Ectodermal cell (in vitro differentiated cells): Measurements from ENCODE around the gene UQCRQ.

ENCODE experiments used
- H3K27ac ChIP-seq: 2 replicates; pipeline ENCODE4 v1.7.0; 2013; ENCODE audit warnings: mild to moderate bottlenecking, low read depth, low read length; ENCODE audit not compliant: insufficient read depth, poor library complexity, severe bottlenecking
- H3K27me3 ChIP-seq: 2 replicates; pipeline ENCODE4 v1.7.0; 2013; ENCODE audit warnings: mild to moderate bottlenecking, low read length; ENCODE audit not compliant: insufficient read depth, control insufficient read depth, poor library complexity, severe bottlenecking
- H3K36me3 ChIP-seq: one replicate; pipeline ENCODE4 v1.7.0; 2013; ENCODE audit warnings: low read length; ENCODE audit not compliant: control insufficient read depth, insufficient read depth
- H3K4me1 ChIP-seq: one replicate; pipeline ENCODE4 v1.7.0; 2013; ENCODE audit warnings: low read length; ENCODE audit not compliant: control insufficient read depth, insufficient read depth
- H3K4me3 ChIP-seq: 2 replicates; pipeline ENCODE4 v1.7.0; 2013; ENCODE audit warnings: low read depth, low read length, control low read depth; ENCODE audit not compliant: insufficient read depth
- H3K9me3 ChIP-seq: 2 replicates; pipeline ENCODE4 v1.7.0; 2013; ENCODE audit warnings: mild to moderate bottlenecking, low read length, moderate library complexity; ENCODE audit not compliant: control insufficient read depth
- WGBS, 2 experiments: methylation state at CpG; one replicate each; pipeline ENCODE4 v1.1.7; 2013; ENCODE audit warnings: missing lambda C conversion rate in 2 of 2; 5-methylcytosine and 5-hydroxymethylcytosine counted together

The UQCRQ gene

DNA sequence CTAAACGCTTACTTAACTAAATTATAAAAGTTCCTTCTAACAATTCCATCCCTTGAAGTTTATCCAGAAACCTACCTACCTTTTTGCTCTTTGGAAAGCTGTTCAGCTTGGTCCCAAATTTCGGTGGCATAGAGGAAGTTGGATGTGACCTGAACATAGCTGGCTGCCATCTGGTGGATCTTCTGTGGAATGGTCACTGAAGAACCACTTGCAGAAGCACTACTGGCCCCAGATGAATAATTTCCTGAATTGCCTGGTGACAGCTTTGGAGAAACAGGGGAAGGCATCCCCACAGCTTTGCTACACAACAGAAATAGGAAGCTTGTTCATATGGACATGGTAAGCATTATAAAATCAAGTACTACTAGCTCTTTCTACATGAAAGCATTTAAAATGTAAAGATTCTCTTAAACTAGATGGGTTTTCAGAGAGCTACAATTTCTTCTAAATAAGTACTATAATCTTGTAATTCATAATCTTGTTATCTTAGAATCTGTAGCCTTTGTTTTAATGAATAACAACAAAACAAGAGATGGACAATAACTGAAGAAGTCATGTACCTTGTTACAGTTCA lies 16.9 kb downstream of the UQCRQ start:
- H3K36me3 ChIP-seq, result peaks cover 44% of the 10 kb centered on the region

DNA sequence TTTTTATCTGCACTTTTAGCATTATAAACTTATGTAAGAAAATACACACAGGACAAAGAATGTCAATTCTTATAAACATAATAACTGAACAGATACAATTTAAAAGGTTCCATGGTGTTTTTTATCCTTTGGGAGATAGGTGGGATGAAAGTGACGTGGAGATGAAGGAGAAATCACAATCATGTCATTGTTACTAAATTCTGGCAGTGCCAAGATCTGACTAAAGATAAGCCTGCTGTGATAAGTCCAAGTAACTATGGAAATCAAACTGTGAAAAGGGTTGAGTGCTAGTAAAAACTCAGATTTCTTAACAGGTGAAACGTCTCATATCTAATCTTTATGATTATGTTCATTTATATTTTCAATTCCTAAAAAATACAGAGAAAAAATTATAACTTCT lies 18.1 kb downstream of the UQCRQ start:
- H3K4me1 ChIP-seq, result no peaks in the 10 kb centered on the region
- peaks cover 40% of the 10 kb centered on the region for H3K36me3 ChIP-seq
- no peaks in the 10 kb centered on the region for H3K27me3 ChIP-seq
- 100% methylated on average over 1 of the region's 2 CpGs for WGBS, 2 experiments
- no peak overlapping the region for H3K27ac ChIP-seq
- no peak overlapping the region for H3K4me3 ChIP-seq
- no peaks in the 10 kb centered on the region for H3K9me3 ChIP-seq

More for the DNA sequence above, 16.9 kb downstream of the UQCRQ start:
- Histone ChIP-seq H3K27ac (no peak overlapping the region), H3K27me3 (no peaks in the 10 kb centered on the region), H3K4me3 (no peak overlapping the region), H3K4me1 (no peaks in the 10 kb centered on the region), H3K9me3 (no peaks in the 10 kb centered on the region)
- 82 to 84% methylated on average over 2 of the region's 2 CpGs for WGBS, 2 experiments

DNA sequence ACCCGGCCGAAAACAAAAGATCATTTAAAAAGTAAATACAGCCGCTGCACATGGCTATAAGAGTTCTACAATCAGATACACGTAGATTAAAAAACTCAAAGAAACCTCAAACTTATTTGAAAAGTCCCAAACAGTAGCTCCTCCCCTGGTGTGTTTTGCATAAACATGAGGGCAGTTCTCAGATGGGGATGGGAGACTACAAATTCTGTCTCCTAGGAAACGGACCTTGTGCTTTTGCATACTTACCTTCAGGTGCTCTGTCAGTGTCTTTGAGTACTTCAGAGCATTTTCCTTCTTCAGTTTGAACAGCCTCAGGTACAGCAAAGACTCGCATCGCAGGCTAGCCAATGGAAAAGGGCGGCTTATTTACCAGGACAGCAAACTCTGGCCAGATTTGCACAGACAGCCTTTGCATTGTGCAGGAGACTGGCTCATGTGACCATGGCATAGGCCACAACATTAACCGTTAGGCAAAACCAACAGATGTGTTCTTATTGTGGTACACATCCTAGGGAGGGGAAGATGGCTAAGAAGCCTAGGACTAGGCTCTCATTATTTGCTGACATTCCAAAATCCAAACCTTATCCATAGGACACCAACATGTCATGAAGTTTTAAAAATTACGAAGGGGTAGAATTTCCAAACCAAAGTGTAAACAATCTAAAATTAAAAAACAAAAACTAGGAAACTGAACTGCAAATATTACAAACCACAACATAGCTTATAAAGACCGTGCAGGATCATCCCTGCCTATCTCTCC lies 19.8 kb downstream of the UQCRQ start:
- H3K27me3 ChIP-seq, result no peaks in the 10 kb centered on the region
- no peak overlapping the region for H3K4me3 ChIP-seq
- no peaks in the 10 kb centered on the region for H3K9me3 ChIP-seq
- H3K36me3 ChIP-seq, result peaks cover 26% of the 10 kb centered on the region
- H3K27ac ChIP-seq, result no peak overlapping the region
- H3K4me1 ChIP-seq, result no peaks in the 10 kb centered on the region
- 95 to 96% methylated on average over 11 of the region's 11 CpGs for WGBS, 2 experiments

DNA sequence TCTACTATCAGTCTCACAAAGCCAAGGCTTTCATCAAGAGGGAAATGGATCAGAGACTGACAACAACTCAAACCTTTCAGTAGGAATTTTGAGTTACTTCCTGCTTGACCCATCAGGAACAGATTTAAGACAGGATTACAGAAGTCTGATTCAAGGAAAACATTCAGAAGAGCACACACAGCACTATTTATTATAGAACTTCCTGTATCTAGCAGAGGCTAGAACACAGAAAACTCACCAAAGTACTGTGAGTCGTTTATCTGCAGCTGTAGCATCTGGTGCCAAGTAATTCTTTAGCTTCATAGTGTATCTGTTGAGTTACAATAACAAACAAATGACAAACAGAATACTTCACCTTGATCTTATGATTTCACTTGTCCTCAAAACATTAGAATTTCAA lies 20.8 kb downstream of the UQCRQ start:
- H3K4me1 ChIP-seq, result no peaks in the 10 kb centered on the region
- no peak overlapping the region for H3K4me3 ChIP-seq
- peaks cover 24% of the 10 kb centered on the region for H3K36me3 ChIP-seq
- H3K27ac ChIP-seq, result no peak overlapping the region
- no peaks in the 10 kb centered on the region for H3K27me3 ChIP-seq
- H3K9me3 ChIP-seq, result no peaks in the 10 kb centered on the region
- WGBS, 2 experiments, result 90 to 100% methylated on average over 1 of the region's 1 CpG

DNA sequence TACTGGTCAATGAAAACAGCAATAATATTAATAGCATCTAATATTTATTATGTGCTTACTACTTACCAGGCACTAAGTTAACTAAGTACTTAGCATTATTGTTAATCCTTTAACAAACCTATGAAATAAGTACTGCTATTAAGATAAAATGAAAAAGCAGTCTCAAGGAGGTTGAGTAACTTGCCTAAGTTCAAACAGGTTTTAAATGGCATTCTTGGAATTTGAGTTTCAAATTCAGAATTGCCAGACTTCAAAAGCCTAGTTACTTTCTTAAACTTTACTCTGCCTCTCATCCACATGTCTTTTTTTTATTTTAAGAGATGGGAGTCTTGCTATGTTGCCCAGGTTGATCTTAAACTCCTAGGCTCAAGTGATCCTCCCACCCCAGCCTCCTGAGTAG lies 23.1 kb downstream of the UQCRQ start:
- H3K36me3 ChIP-seq, result peaks cover 29% of the 10 kb centered on the region

DNA sequence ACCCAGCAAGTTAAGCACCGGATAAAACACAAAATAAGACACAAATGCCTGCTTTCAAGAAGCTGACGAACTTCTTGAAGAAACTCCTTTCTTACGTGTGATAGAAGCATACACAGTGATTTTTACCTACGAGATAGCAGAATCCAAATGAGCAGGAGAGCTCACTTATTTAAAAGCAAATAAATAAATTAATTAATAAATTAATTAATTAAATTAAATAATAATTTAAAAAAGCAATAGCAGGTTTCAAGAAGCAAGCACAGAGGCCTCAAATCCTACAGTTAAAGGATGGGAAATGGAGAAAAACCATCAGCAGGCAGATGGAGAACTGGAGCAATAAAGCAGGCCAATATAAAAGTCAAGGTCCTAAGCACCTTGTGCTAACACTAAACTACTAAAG lies 24.4 kb downstream of the UQCRQ start:
- Histone ChIP-seq H3K9me3 (no peaks in the 10 kb centered on the region), H3K4me1 (no peaks in the 10 kb centered on the region), H3K36me3 (peaks cover 42% of the 10 kb centered on the region), H3K4me3 (no peak overlapping the region), H3K27me3 (no peaks in the 10 kb centered on the region), H3K27ac (no peak overlapping the region)
- WGBS, 2 experiments, result 92 to 94% methylated on average over 3 to 4 of the region's 4 CpGs

More for the DNA sequence above, 23.1 kb downstream of the UQCRQ start:
- Histone ChIP-seq H3K4me1 (no peaks in the 10 kb centered on the region), H3K27ac (no peak overlapping the region), H3K4me3 (no peak overlapping the region), H3K9me3 (no peaks in the 10 kb centered on the region), H3K27me3 (no peaks in the 10 kb centered on the region)

DNA sequence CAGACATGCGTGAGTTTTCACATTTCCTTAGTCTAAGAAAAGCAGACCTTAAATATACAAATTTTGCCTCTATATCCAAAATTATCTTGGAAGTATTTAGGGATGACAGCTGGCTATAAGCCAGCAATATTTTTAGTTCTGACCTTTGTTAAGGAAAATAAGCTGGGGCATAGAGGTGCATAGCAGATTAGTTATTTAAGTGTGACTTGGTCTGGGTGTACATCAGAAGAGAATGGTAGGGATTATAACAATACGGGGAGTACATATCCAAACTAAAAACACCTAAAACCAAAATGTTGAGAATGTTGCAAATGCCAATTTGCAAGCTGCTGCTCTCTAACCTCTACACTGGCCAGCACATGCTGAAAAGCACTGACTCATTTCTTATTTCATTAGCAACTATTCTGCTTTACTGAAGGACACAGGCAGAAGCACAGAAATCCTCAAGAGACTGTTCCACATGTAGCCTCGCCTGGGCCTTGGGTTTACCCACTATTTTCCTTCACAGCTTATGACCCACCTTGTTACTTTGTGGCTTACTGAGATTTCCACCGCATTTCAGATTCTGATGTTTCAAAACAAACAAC lies 29.4 kb downstream of the UQCRQ start:
- Histone ChIP-seq H3K4me1 (no peaks in the 10 kb centered on the region), H3K27me3 (no peaks in the 10 kb centered on the region), H3K9me3 (no peaks in the 10 kb centered on the region), H3K27ac (no peak overlapping the region), H3K36me3 (peaks cover 41% of the 10 kb centered on the region), H3K4me3 (no peak overlapping the region)
- WGBS, 2 experiments, result 93 to 98% methylated on average over 3 to 4 of the region's 4 CpGs

DNA sequence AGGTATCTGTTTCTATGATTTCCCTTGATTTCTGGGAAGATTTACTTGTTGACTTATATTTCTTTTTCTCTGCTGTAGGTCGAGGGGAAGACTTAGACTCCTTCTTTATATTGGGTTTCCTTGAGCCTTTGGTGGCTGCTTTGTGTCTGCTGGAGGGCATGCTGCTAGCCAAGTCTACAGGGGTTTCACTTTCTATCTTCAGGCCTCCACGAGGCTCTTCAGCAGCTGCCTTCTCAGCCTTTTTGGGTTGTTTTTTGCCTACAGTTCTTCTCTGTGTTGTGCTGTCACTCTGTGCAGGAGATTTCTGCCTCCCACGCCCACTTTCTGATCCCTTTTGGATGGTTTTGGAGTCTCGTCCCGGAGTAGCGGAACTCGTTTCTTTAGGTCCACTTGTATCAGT lies 30.2 kb downstream of the UQCRQ start:
- peaks cover 41% of the 10 kb centered on the region for H3K36me3 ChIP-seq
- no peak overlapping the region for H3K4me3 ChIP-seq
- H3K27me3 ChIP-seq, result no peaks in the 10 kb centered on the region
- no peaks in the 10 kb centered on the region for H3K9me3 ChIP-seq
- 92 to 97% methylated on average over 7 of the region's 7 CpGs for WGBS, 2 experiments
- no peak overlapping the region for H3K27ac ChIP-seq
- no peaks in the 10 kb centered on the region for H3K4me1 ChIP-seq

DNA sequence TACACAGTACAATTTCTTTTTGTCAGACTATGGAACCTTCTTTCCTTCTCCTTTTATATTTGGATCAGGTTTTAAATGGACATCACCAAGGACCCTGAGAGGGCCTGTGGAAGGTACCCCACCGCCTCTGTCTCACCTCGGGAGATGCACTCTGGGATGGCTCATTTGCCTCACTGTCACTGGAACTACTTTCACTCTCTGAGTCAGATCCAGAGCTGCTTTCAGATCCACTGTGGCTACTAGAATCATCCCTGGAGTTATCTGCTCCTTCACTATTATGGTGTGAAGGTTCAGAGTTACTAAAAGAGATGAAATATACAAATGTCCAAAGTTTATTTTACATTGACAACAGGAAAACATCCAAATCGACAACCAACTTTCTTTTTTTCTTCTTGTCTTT lies 31.7 kb downstream of the UQCRQ start:
- WGBS, 2 experiments, result 76 to 77% methylated on average over 3 of the region's 3 CpGs
- Histone ChIP-seq H3K9me3 (no peaks in the 10 kb centered on the region), H3K27me3 (no peaks in the 10 kb centered on the region), H3K27ac (no peak overlapping the region), H3K36me3 (peaks cover 31% of the 10 kb centered on the region), H3K4me3 (no peak overlapping the region), H3K4me1 (no peaks in the 10 kb centered on the region)

DNA sequence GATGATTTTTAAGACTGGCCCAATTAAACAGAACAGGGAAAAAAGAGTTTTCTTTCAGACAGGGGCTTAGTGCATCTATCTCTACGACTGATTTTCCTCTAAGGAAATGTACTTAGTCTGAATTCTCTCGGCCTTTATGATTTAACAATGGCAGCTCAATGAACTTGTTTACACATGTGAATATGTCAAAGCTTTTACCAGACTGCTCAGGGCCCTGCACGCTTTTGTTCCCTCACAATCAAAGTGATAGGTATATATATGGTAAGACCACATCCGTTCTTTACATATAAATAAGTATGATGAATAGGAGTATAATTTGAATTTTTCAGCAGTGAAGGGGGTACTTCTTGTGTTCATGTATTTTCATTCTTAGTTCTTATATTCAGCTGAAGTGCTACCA lies 34.6 kb downstream of the UQCRQ start:
- H3K4me3 ChIP-seq, result no peak overlapping the region
- H3K4me1 ChIP-seq, result no peaks in the 10 kb centered on the region
- H3K36me3 ChIP-seq, result peaks cover 15% of the 10 kb centered on the region
- no peaks in the 10 kb centered on the region for H3K27me3 ChIP-seq
- H3K9me3 ChIP-seq, result no peaks in the 10 kb centered on the region
- H3K27ac ChIP-seq, result no peak overlapping the region
- WGBS, 2 experiments, result 94 to 98% methylated on average over 2 to 3 of the region's 4 CpGs
